Mucosa of descending colon (tissue), 3 donors: ENCODE results near the gene OR51T1. TPM values are rescaled to one million over a fixed set of nuclear protein-coding genes. Genes with fewer than 3 reads are reported as not detected.

Experiments
- ATAC-seq: fragments of 200-7000 bp; cut with Tn5 transposase; one replicate; pipeline ENCODE4 v1.9.1; 2020; ENCODE audit warnings: mild to moderate bottlenecking, moderate library complexity
- DNase-seq, 3 donors: peaks; one replicate each; pipeline ENCODE4 v3.0.0-alpha.2; 2020
- H3K36me3 ChIP-seq: fragments of 200-600 bp; one replicate; pipeline ENCODE4 v1.8.0; 2021; ENCODE audit warnings: low read depth, mild to moderate bottlenecking
- H3K4me1 ChIP-seq: fragments of 200-600 bp; one replicate; pipeline ENCODE4 v1.8.0; 2021; ENCODE audit warnings: low read depth, mild to moderate bottlenecking
- H3K4me3 ChIP-seq: fragments of 200-600 bp; one replicate; pipeline ENCODE4 v1.8.0; 2021; ENCODE audit warnings: mild to moderate bottlenecking
- H3K9me3 ChIP-seq: fragments of 200-600 bp; one replicate; pipeline ENCODE4 v1.8.0; 2021; ENCODE audit warnings: mild to moderate bottlenecking
- intact Hi-C, 2 donors: fragments of 100-400 bp; cut with DNase I in 1 of 2; cut with micrococcal nuclease in 1 of 2; formaldehyde crosslinking; loops; one replicate each; pipeline versions ENCODE4 v1.11.0 to v1.11.1; 2022; cut with DNase I, micrococcal nuclease
- total RNA-seq, 3 donors: library from RNA; stranded (reverse); fragmentation: NEBNext Ultra II Directional in 2 of 3; extraction: Animal tissue kit (Norgen Biotek cat#: 25700) in 2 of 3; gene quantifications; one replicate each; pipeline versions ENCODE4 v1.2.1 to v1.2.4, GENCODE V29; 2021 to 2023
- TF ChIP-seq, protein P1 (sequence below): fragments of 200-600 bp; IDR thresholded peaks from one replicate; pipeline ENCODE4 v1.8.0; 2022; ENCODE audit warnings: antibody characterized with exemption, mild to moderate bottlenecking
- donor health status: DM: no; HTN: no; CAD: no; lungs with moderate emphysema.
- donor health status: DM: no; HTN: no; CAD: no.
- donor health status: DM: no; HTN: yes; CAD: no.

OR51T1 gene
- total RNA-seq, 3 donors from 2014 or later, result not detected

- no peak for DNase-seq
- no peak overlapping the region for H3K4me3 ChIP-seq
- H3K9me3 ChIP-seq, result no peaks in the 10 kb centered on the region
- no peaks in the 10 kb centered on the region for H3K4me1 ChIP-seq
- TF ChIP-seq, protein P1, sequence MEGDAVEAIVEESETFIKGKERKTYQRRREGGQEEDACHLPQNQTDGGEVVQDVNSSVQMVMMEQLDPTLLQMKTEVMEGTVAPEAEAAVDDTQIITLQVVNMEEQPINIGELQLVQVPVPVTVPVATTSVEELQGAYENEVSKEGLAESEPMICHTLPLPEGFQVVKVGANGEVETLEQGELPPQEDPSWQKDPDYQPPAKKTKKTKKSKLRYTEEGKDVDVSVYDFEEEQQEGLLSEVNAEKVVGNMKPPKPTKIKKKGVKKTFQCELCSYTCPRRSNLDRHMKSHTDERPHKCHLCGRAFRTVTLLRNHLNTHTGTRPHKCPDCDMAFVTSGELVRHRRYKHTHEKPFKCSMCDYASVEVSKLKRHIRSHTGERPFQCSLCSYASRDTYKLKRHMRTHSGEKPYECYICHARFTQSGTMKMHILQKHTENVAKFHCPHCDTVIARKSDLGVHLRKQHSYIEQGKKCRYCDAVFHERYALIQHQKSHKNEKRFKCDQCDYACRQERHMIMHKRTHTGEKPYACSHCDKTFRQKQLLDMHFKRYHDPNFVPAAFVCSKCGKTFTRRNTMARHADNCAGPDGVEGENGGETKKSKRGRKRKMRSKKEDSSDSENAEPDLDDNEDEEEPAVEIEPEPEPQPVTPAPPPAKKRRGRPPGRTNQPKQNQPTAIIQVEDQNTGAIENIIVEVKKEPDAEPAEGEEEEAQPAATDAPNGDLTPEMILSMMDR, result no peak
- intact Hi-C loops, result no loop called here
- no peak for ATAC-seq
- no peaks in the 10 kb centered on the region for H3K36me3 ChIP-seq
Observed at GRCh38 chr11:4916581-4916980, 34.9 kb downstream of the OR51T1 start.

DNA sequence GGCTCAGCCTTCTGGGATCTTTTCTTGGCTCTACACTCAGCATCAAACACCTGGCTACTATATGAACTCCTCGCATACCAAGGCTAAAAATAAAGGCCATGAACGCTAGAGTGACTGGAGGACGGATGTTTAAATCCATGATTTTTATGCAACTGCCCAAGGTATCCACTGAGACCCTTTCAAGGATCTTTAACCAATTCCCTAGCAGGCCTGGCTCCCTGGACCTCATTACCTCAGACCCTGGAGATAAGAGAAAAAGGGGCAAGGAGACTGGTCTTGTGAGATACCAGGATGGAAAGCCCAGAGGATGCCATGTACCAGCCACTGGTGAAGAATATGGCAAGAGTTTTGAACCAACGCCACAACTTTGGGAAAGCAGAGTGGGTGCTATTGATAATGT lies 37.5 kb downstream of the OR51T1 start, which contains the start of gene OR51G2:
TSS of gene OR51G2 (minus strand) at position 101 of the 400 bp plus-strand sequence. CDS start 3,687 bp downstream, outside the sequence.
- no peak within 1 kb of the TSS for H3K4me3 ChIP-seq
- TF ChIP-seq, protein P1, result no peak
- ATAC-seq (no peak), DNase-seq (no peak)
- no peaks in the 10 kb centered on the region for H3K36me3 ChIP-seq
- H3K4me1 ChIP-seq, result no peaks in the 10 kb centered on the region
- H3K9me3 ChIP-seq, result no peaks in the 10 kb centered on the region
- intact Hi-C loops, result no loop called here

- TF ChIP-seq, protein P1, result no peak
- Histone ChIP-seq H3K4me3 (no peak overlapping the region), H3K9me3 (no peaks in the 10 kb centered on the region), H3K36me3 (no peaks in the 10 kb centered on the region), H3K4me1 (no peaks in the 10 kb centered on the region)
- ATAC-seq (no peak), DNase-seq (no peak)
- intact Hi-C loops, result no loop called here
Observed at GRCh38 chr11:4921796-4922195, 40.1 kb downstream of the OR51T1 start.

- DNase-seq (no peak), ATAC-seq (no peak)
- H3K4me3 ChIP-seq, result no peak overlapping the region
- H3K4me1 ChIP-seq, result no peaks in the 10 kb centered on the region
- no peaks in the 10 kb centered on the region for H3K36me3 ChIP-seq
- H3K9me3 ChIP-seq, result no peaks in the 10 kb centered on the region
- intact Hi-C loops, result no loop called here
- TF ChIP-seq, protein P1, result no peak
Observed at GRCh38 chr11:4922304-4922703, 40.6 kb downstream of the OR51T1 start.

DNA sequence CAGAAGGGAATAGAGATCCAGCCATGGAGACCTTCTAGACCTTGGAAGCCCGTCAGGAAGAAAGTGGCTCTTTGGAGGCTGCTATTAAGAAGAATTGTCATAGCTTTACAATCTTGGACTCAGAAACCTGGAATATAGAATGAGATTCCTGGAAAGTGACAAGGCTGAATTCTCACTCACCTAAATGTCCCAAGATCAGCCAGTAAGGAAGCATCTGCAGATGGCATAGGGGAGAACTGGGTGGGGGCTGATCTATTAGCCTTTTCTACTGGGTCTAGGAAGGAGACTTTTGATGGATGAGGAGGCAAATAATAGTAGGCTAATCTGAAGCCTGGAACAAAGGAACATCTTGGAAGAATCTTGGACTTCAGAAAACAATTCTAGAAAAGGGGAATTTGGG lies 42.5 kb downstream of the OR51T1 start, which contains the start of gene OR51G1:
TSS of gene OR51G1 (minus strand) at position 101 of the 400 bp plus-strand sequence. CDS start at position 101, 0 bp downstream.
- intact Hi-C loops, result no loop called here

More for the DNA sequence above, 42.5 kb downstream of the OR51T1 start, which contains the start of gene OR51G1:
- Histone ChIP-seq H3K4me1 (no peaks in the 10 kb centered on the region), H3K9me3 (no peaks in the 10 kb centered on the region), H3K4me3 (no peak within 1 kb of the TSS), H3K36me3 (no peaks in the 10 kb centered on the region)
- no peak for DNase-seq
- TF ChIP-seq, protein P1, result no peak
- ATAC-seq, result no peak
